GM23338 (cell line): ENCODE results near the gene ANTXR2.

Experiments
- CREB1 ChIP-seq: fragments of 250-450 bp; sonication (Bioruptor Pico); IDR thresholded peaks from 2 replicates; pipeline ENCODE4 v1.5.0; 2020; ENCODE audit warnings: low read depth, mild to moderate bottlenecking, moderate library complexity
- CTCF ChIP-seq, 2 experiments: fragments of 200-600 bp in 1 of 2; sonication (generic) in 1 of 2; conservative IDR thresholded peaks; 2 replicates each; pipeline versions ENCODE4 v1.5.1 to v1.6.1; 2016 to 2017; ENCODE audit warnings: antibody characterized with exemption in 2 of 2, low read depth in 2 of 2, mild to moderate bottlenecking in 2 of 2, moderate library complexity in 1 of 2
- ETS1 ChIP-seq: IDR thresholded peaks from 2 replicates; pipeline ENCODE4 v1.6.1; 2016; ENCODE audit warnings: antibody characterized with exemption
- EZH2 ChIP-seq: fragments of 200-600 bp; sonication (generic); IDR thresholded peaks from one replicate; pipeline ENCODE4 v1.8.0; 2017; ENCODE audit warnings: antibody characterized with exemption, mild to moderate bottlenecking, low read depth; ENCODE audit not compliant: unreplicated experiment
- EZH2phosphoT487 ChIP-seq: fragments of 200-600 bp; sonication (generic); IDR thresholded peaks from one replicate; pipeline ENCODE4 v1.8.1; 2018; ENCODE audit warnings: antibody characterized with exemption; ENCODE audit not compliant: unreplicated experiment
- NANOG ChIP-seq: IDR thresholded peaks from 2 replicates; pipeline ENCODE4 v1.6.1; 2016; ENCODE audit warnings: antibody characterized with exemption, borderline replicate concordance
- POLR2AphosphoS5 ChIP-seq: IDR thresholded peaks from 2 replicates; pipeline ENCODE4 v1.6.1; 2016; ENCODE audit warnings: antibody characterized with exemption, low read depth
- REST ChIP-seq: IDR thresholded peaks from one replicate; pipeline ENCODE4 v1.6.1; 2018; ENCODE audit warnings: antibody characterized with exemption; ENCODE audit not compliant: unreplicated experiment
- STAT1 ChIP-seq: IDR thresholded peaks from one replicate; pipeline ENCODE4 v1.6.1; 2016; ENCODE audit warnings: antibody characterized with exemption; ENCODE audit not compliant: unreplicated experiment
- ZNF114 ChIP-seq: fragments of 250-450 bp; sonication (Bioruptor Pico); IDR thresholded peaks from 2 replicates; pipeline ENCODE4 v1.5.0; 2020; ENCODE audit warnings: mild to moderate bottlenecking, moderate library complexity
- ZNF462 ChIP-seq: fragments of 250-450 bp; sonication (Bioruptor Pico); IDR thresholded peaks from 2 replicates; pipeline ENCODE4 v1.5.0; 2020; ENCODE audit warnings: mild to moderate bottlenecking, moderate library complexity

- TF ChIP-seq EZH2 (no peak), CTCF (conservative IDR thresholded peaks at IDR 0.05; ENCODE audit: low read depth in 2 of 2) (no peak), POLR2AphosphoS5 (no peak), REST (no peak), NANOG (no peak), EZH2phosphoT487 (no peak), ETS1 (no peak), ZNF462 (CRISPR knock-in tag) (no peak), ZNF114 (CRISPR knock-in tag) (no peak), CREB1 (no peak), STAT1 (no peak)
These were observed 38.2 kb upstream of the ANTXR2 start for GRCh38 chr4:80111276-80111675.
